Glutamatergic neuron (in vitro differentiated cells): ENCODE data around the gene BABAM2. TPM values are rescaled to one million over a fixed set of nuclear protein-coding genes. Genes with fewer than 3 reads are reported as not detected.

ENCODE experiments used
- DNase-seq: peaks from one replicate; pipeline ENCODE4 v3.0.0; 2022
- H3K27ac Mint-ChIP-seq: one replicate; pipeline ENCODE4 v1.8.0; 2020; ENCODE audit warnings: mild to moderate bottlenecking, mixed read lengths, inconsistent platforms; ENCODE audit not compliant: unreplicated experiment
- H3K27me3 Mint-ChIP-seq: one replicate; pipeline ENCODE4 v1.8.0; 2020; ENCODE audit warnings: mild to moderate bottlenecking, moderate library complexity, mixed read lengths, inconsistent platforms; ENCODE audit not compliant: unreplicated experiment
- H3K36me3 Mint-ChIP-seq: one replicate; pipeline ENCODE4 v1.8.0; 2020; ENCODE audit warnings: mild to moderate bottlenecking, mixed read lengths, inconsistent platforms; ENCODE audit not compliant: unreplicated experiment
- H3K4me1 Mint-ChIP-seq: one replicate; pipeline ENCODE4 v1.8.0; 2020; ENCODE audit warnings: mild to moderate bottlenecking, low read depth, mixed read lengths, inconsistent platforms; ENCODE audit not compliant: unreplicated experiment
- H3K4me3 Mint-ChIP-seq: one replicate; pipeline ENCODE4 v1.8.0; 2020; ENCODE audit warnings: mild to moderate bottlenecking, mixed read lengths, inconsistent platforms; ENCODE audit not compliant: unreplicated experiment
- H3K9me3 Mint-ChIP-seq: one replicate; pipeline ENCODE4 v1.8.0; 2020; ENCODE audit warnings: mild to moderate bottlenecking, moderate library complexity, mixed read lengths, inconsistent platforms; ENCODE audit not compliant: unreplicated experiment
- CTCF ChIP-seq: fragments of 200-600 bp; sonication (generic); IDR thresholded peaks from one replicate; pipeline ENCODE4 v1.5.0; 2021; ENCODE audit not compliant: partially characterized antibody, unreplicated experiment
- total RNA-seq: library from RNA; stranded (reverse); fragmentation: NEBNext Ultra II Directional; extraction: Animal tissue kit (Norgen Biotek cat#: 25700); gene quantifications from one replicate; pipeline ENCODE4 v1.2.1, GENCODE V29; 2021; ENCODE audit not compliant: unreplicated experiment

Gene BABAM2
- total RNA-seq, 1 donor from 2014 or later, result 29.9 TPM

- no peak overlapping the region for H3K4me3 Mint-ChIP-seq
- no peaks in the 10 kb centered on the region for H3K36me3 Mint-ChIP-seq
- no peak overlapping the region for H3K27ac Mint-ChIP-seq
- H3K9me3 Mint-ChIP-seq, result no peaks in the 10 kb centered on the region
- H3K4me1 Mint-ChIP-seq, result peaks cover 5% of the 10 kb centered on the region
- peaks cover 2% of the 10 kb centered on the region for H3K27me3 Mint-ChIP-seq
- no peak for DNase-seq
- TF ChIP-seq CTCF, result no peak
These were observed 380.8 kb downstream of the BABAM2 start for GRCh38 chr2:28271231-28271918.

GRCh38 chr2:28271919-28272250, 381.4 kb downstream of the BABAM2 start:
- Mint-ChIP-seq H3K36me3 (no peaks in the 10 kb centered on the region), H3K27me3 (peaks cover 2% of the 10 kb centered on the region), H3K27ac (no peak overlapping the region), H3K4me3 (no peak overlapping the region), H3K9me3 (no peaks in the 10 kb centered on the region), H3K4me1 (peaks cover 5% of the 10 kb centered on the region)
- DNase-seq, result no peak
- no peak for TF ChIP-seq CTCF

- no peak overlapping the region for H3K4me3 Mint-ChIP-seq
- H3K27me3 Mint-ChIP-seq, result peaks cover 6% of the 10 kb centered on the region
- H3K4me1 Mint-ChIP-seq, result peaks cover 12% of the 10 kb centered on the region
- no peak for TF ChIP-seq CTCF
- H3K36me3 Mint-ChIP-seq, result peaks cover 7% of the 10 kb centered on the region
- H3K27ac Mint-ChIP-seq, result no peak overlapping the region
- no peaks in the 10 kb centered on the region for H3K9me3 Mint-ChIP-seq
- DNase-seq, result no peak
These were observed 383.2 kb downstream of the BABAM2 start for GRCh38 chr2:28273751-28274150.

GRCh38 chr2:28274911-28275685, 384.6 kb downstream of the BABAM2 start:
- Mint-ChIP-seq H3K27me3 (peaks cover 6% of the 10 kb centered on the region), H3K9me3 (no peaks in the 10 kb centered on the region), H3K27ac (no peak overlapping the region), H3K4me3 (no peak overlapping the region), H3K4me1 (peaks cover 8% of the 10 kb centered on the region), H3K36me3 (peaks cover 7% of the 10 kb centered on the region)
- no peak for TF ChIP-seq CTCF
- DNase-seq, result no peak

GRCh38 chr2:28276076-28276618, 385.6 kb downstream of the BABAM2 start:
- TF ChIP-seq CTCF, result no peak
- H3K9me3 Mint-ChIP-seq, result no peaks in the 10 kb centered on the region
- DNase-seq, result no peak
- peaks cover 7% of the 10 kb centered on the region for H3K36me3 Mint-ChIP-seq
- no peak overlapping the region for H3K4me3 Mint-ChIP-seq
- H3K27ac Mint-ChIP-seq, result no peak overlapping the region
- peaks cover 6% of the 10 kb centered on the region for H3K27me3 Mint-ChIP-seq
- H3K4me1 Mint-ChIP-seq, result peaks cover 8% of the 10 kb centered on the region
